Astrocyte of the hippocampus (primary cell): ENCODE results near the gene BCAP31.

Source experiments
- DNase-seq: peaks from one replicate; pipeline ENCODE4 v3.0.0; 2011; ENCODE audit warnings: low read depth, low spot score

BCAP31 gene

DNA sequence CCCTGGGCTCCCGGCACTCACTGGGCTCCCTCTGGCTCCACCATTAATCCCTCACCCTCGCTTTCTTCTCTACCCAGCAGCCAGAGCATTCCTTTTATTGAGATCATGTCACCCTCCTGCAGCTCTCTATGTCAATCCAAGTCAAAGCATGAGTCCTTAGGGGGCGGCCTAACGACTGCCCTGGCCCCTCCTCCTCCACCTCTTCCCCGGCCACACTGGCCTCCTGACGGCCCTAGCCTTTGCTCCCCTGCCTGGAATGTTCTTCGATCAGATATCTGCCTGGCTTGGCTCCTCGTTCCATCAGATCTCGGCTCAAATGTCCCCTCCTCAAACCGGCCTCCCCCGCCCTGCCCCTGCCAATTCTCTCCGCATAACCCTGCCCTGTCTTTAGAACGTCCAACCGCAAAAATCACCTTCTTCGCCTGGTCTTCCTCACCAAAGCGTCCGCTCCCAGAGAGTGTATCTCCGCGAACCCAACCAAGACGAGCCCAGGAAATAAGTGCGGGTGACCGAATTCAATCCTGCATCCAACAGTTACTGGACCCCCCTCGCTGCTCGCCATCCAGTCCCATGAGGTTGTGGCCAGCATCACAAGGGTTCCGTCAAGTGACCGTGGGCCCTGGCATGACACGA is 49.9 kb downstream of the BCAP31 start:
- DNase-seq = no peak

DNA sequence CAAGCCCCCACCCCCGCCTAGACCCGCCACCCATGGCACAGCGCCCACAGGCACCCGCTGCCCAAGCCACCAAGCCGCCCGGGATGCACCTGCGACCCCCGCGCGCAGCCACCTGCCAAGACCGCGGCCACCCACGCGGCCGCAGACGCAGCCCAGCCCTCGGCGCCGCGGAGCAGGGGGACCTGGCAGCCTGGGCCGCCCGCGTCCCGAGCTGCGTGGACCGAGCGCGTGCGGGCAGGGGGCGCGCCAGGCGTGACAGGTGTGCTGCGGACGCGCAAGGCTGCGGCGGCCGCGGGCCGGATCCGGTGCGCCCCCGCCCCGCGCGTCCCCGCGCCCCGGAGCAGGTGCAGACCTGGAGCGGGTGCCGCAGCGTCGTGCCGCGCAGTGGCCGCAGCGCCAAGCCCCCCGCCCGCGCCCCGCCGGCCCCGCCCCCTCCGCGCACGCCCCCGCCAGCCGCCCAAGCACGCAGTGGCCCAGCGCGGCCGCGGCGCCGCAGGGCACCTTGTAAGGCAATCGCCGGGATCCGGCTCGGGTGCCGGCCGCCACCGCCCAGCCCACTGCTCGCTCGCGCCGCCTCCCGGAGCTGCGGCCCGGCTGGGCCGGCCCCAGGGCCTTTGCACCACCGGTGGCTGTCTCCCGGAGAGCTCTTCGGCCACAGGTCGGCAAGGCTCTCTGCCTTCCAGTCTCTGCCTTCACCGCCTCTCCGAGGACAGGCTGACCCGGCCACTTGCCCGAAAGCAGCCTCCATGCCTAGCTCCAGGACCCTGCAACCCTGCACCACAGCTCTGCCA is 50.6 kb downstream of the BCAP31 start, which contains the start of gene PNCK:
PNCK (minus strand) TSS at position 386 of the 791 bp plus-strand sequence. CDS start 737 bp downstream, outside the sequence.
- no peak for DNase-seq

DNA sequence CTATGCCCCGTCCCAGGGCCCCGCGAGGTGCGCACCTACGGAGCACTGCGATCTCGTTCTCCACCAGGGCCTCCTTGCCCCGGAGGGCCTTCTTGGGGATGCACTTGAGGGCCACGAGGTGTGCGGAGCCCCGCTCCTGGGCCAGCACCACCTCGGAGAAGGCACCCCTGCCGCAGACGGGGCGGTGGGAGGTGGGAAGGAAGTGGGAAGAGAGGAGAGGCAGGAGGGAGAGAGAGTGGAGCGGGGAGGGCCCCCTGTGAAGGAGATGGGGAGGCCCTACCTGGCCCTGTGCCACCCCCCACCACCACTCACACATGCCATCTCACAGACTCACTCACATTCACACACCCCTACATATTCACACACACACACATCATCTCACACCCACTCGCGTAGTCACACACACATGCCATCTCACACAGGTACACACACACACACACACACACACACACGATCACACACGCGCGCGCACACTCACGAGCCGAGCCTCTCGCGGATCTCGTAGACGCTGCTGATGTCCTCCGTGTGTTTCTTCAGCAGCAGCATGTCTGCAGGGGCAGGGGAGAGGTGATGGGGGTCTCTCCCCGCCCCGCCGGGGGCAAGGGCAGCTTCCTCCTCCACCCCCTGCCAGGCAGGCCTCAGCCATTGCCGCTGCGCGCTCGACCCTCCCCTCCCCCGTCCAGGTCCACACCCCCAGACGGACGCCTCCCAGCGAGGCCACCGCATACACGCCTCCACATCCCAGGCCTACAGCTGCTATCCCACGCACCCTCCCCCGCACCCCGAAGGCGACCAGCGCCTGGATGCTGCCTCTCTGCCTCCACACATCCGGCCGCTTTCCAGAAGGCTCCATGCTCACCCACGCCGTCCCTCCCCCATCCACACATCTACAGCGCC is 51.4 kb downstream of the BCAP31 start:
- no peak for DNase-seq

- no peak for DNase-seq
These were observed 52.3 kb downstream of the BCAP31 start for GRCh38 chrX:153671589-153672530.

DNA sequence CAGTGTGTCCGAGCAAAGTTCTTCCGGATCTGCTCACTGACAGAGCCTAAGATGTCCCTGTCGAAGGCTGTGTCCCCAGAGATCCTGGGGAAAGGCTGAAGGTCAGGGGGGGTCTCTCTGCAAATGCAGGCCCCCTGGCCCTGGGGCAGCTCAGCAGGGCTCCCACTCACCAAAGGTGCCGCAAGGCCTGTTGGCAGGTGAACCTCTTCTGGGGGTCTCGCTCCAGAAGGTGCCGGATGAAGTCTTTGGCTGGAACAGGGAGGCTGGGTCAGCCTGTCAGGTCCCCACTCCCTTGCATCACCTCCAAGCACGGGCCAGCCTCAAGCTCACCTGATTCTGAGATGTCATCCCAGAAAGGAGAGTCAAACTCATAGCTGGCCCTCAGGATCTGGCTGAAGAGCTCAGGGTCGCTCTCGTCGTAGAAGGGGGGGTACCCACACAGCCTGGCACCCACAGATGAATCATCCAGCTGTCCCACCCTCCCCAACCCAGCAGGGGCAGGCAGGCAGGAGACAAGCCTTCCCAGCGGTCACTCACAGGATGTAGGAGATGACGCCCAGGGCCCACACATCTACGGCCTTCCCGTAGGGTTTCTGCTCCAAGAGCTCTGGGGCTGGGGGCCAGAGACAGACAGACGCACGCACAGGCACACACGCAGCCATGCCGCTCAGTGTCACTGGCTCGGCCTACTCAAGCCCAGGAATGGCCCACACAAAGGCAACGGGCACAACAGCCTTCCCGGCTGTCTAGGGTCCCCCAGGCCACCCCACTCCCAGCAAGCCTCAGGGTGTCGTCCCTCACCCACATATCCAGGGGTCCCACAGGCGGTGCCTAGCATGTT is 53.2 kb downstream of the BCAP31 start:
- DNase-seq = no peak

- no peak for DNase-seq
These were observed 54.1 kb downstream of the BCAP31 start for GRCh38 chrX:153669901-153670731.

DNA sequence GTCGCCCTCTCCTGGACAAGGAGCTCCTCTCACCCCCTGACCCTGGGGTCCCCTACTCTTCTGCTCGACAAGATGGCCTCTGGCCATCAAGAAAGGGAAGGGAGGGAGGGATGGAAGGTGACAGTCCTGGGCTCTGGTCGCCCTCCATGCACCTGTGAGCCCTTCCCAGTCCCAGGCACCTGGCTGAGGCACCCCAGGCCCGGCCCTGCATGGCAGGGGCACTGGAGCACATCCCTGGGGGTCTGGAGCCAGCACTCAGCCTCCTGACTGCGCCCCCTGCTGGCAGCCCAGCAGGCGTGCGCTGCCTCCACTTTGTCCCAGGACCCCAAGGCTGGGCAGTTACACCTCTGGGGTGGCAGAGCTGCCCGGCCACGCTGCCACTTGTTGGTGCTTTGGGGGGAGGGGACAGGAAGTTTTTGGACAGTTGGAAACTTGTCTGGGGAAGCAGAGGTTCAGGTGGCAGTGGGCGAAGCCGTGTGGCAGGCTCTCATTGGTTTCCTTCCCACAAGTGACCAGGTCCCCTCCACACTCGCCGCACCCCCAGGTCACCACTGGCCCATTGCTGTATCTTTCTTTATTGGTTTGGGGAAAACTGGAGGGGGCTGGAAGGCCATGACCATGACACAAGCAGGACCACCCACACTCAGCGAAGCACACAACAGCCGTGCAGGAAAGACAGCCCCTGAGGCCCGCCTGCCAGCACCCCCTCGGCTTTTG is 54.9 kb downstream of the BCAP31 start:
- peak; percentile 33 for DNase-seq

- no peak for DNase-seq
These were observed 55.6 kb downstream of the BCAP31 start for GRCh38 chrX:153668423-153669173.

GRCh38 chrX:153667956-153668396 is 56.2 kb downstream of the BCAP31 start:
- DNase-seq = peak; percentile 87

- no peak for DNase-seq
These were observed 56.8 kb downstream of the BCAP31 start for GRCh38 chrX:153667281-153667955.

GRCh38 chrX:153665726-153666306 is 58.4 kb downstream of the BCAP31 start:
- no peak for DNase-seq

DNA sequence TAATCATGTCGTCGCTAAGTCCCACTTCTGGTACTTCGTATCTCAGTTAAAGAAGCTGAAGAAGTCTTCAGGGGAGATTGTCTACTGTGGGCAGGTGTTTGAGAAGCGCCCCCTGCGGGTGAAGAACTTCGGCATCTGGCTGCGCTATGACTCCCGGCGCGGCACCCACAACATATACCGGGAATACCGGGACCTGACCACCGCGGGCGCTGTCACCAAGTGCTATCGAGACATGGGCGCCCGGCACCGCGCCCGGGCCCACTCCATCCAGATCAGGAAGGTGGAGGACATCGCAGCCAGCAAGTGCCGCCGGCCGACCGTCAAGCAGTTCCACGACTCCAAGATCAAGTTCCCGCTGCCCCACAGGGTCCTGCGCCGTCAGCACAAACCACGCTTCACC is 61.9 kb downstream of the BCAP31 start:
- DNase-seq = no peak

DNA sequence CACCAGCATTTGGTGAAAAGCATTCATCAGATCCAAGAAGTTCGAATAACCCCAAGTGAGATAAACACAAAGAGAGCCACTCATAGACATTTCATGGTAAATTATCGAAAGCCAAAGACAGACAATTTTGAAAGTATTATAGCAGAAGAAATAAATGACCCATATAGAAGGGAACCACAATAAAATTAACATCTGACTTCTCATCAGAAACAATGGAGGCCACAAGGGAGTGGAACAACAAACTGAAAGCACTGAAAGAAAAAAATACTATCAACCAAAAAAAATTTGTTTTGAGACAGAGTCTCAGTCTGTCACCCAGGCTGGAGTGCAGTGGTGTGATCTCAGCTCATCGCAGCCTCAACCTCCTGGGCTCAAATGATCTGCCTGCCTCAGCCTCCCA is 64.9 kb downstream of the BCAP31 start:
- no peak for DNase-seq

- no peak for DNase-seq
These were observed 67.0 kb downstream of the BCAP31 start for GRCh38 chrX:153657161-153657560.

- no peak for DNase-seq
These were observed 70.6 kb downstream of the BCAP31 start for GRCh38 chrX:153653556-153653955.

DNA sequence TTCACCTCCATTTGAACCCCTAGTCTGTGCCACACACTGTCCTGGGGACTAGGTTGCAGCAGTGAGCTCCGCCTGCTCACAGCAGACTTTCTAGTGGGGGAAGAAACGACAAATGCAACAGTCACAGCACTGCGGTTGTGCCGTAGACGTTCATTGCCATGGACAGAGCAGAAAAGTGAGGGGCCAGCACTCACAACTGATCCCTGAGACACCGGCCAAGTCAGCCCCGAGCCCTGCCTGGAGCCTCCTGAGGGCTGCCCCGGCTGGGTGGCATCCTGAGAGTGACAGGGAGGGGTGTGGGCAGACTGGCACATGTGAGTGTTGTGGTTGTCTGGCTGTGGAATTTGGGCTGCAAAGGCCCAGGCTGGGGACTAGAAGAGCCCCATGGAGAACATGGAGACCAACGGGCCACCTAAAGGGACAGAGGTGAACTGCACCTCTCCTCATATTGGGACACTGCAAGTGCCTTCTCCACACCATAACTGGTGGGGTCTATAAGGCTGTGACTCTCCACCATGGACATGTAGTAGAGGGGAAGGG is 72.6 kb downstream of the BCAP31 start:
- no peak for DNase-seq
